VCaP (cell line): ENCODE data around the gene ZC3H4.
"Not testable (repeated sequence)": the region's sequence is repeated elsewhere in the genome, so short reads cannot be mapped to it uniquely, and the experiment has no call there.

Experiments
- H3K27ac ChIP-seq: fragments of 450-650 bp; 2 replicates; pipeline ENCODE4 v1.5.1; 2017
- CTCF ChIP-seq: fragments of 450-650 bp; conservative IDR thresholded peaks from 2 replicates; pipeline ENCODE4 v1.5.1; 2017; ENCODE audit warnings: mild to moderate bottlenecking, moderate library complexity

ZC3H4 gene

GRCh38 chr19:47104680-47105079 lies 8.9 kb downstream of the ZC3H4 start:
- no peak overlapping the region for H3K27ac ChIP-seq
- TF ChIP-seq CTCF: no peak

- TF ChIP-seq CTCF: no peak
- no peak overlapping the region for H3K27ac ChIP-seq
These were observed 11.1 kb downstream of the ZC3H4 start for GRCh38 chr19:47102346-47103060.

- not testable (repeated sequence) for H3K27ac ChIP-seq
These were observed 12.5 kb downstream of the ZC3H4 start for GRCh38 chr19:47101116-47101515.

- TF ChIP-seq CTCF: no peak
- H3K27ac ChIP-seq: no peak overlapping the region
These were observed 13.3 kb downstream of the ZC3H4 start for GRCh38 chr19:47100290-47100689.

GRCh38 chr19:47099576-47100050 lies 14.0 kb downstream of the ZC3H4 start:
- TF ChIP-seq CTCF: no peak
- H3K27ac ChIP-seq: peak overlapping the region; percentile 97; the same call in 1 of the 2 replicates

- TF ChIP-seq CTCF: no peak
- H3K27ac ChIP-seq: peak overlapping the region; percentile 97
These were observed 15.0 kb downstream of the ZC3H4 start for GRCh38 chr19:47098608-47099007.

GRCh38 chr19:47097396-47098201 lies 16.0 kb downstream of the ZC3H4 start:
- H3K27ac ChIP-seq: peak overlapping the region; percentile 97
- TF ChIP-seq CTCF: no peak

- H3K27ac ChIP-seq: peak overlapping the region; percentile 97
- no peak for TF ChIP-seq CTCF
These were observed 16.9 kb downstream of the ZC3H4 start for GRCh38 chr19:47096721-47097120.
